HG03066 (cell line): ENCODE results near the gene SRSF10.

Source experiments
- ATAC-seq: cut with Tn5 transposase; IDR thresholded peaks from one replicate; pipeline ENCODE4 v1.9.1; 2021; ENCODE audit warnings: low read depth; ENCODE audit not compliant: unreplicated experiment

The SRSF10 gene

DNA sequence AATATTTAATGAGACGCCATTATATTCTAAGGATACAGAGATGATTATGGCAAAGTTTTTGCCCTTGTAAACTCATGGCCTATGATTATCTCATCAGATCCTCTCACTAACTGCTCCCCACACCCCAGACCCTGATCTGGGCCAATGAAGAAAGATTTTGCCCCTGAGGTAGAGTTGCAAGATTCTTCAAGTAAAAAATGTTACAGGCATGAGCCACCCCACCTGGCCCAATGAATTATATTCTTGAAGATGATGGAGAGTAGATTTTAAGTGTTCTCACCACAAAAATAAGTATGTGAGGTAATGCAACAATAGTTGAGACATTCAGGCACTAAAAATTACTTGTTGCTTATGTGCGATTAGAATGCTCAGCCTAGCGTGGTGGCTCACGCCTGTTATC is 65.2 kb downstream of the SRSF10 start:
- no peak for ATAC-seq
